GM18951 (cell line): Measurements from ENCODE around the gene TATDN3.
"Not testable (repeated sequence)": the region's sequence is repeated elsewhere in the genome, so short reads cannot be mapped to it uniquely, and the experiment has no call there.

Experiments used
- POLR2A ChIP-seq: IDR thresholded peaks from 4 replicates; pipeline ENCODE4 v1.6.1; 2011; ENCODE audit warnings: mild to moderate bottlenecking; ENCODE audit not compliant: insufficient read length, insufficient read depth; ENCODE audit errors: extremely low read depth
- in situ Hi-C: fragments of 300-500 bp; cut with MboI; formaldehyde crosslinking; loops from one replicate; pipeline ENCODE4 v1.12.0; 2022; ENCODE audit warnings: low sequenced_read_pairs, mixed read lengths, inconsistent platforms; ENCODE audit not compliant: unreplicated experiment

TATDN3 gene

GRCh38 chr1:212791676-212792395 lies at the start of gene TATDN3, which contains the start of gene NSL1:
Gene TATDN3, plus strand, starts transcription at chr1:212791894. Its CDS starts 28 bp downstream, at chr1:212791922.
Gene NSL1, minus strand, starts transcription at chr1:212791777. Its CDS starts 14 bp downstream, at chr1:212791763.
- peak; percentile 92 for TF ChIP-seq POLR2A
- in situ Hi-C loops: no loop called here

DNA sequence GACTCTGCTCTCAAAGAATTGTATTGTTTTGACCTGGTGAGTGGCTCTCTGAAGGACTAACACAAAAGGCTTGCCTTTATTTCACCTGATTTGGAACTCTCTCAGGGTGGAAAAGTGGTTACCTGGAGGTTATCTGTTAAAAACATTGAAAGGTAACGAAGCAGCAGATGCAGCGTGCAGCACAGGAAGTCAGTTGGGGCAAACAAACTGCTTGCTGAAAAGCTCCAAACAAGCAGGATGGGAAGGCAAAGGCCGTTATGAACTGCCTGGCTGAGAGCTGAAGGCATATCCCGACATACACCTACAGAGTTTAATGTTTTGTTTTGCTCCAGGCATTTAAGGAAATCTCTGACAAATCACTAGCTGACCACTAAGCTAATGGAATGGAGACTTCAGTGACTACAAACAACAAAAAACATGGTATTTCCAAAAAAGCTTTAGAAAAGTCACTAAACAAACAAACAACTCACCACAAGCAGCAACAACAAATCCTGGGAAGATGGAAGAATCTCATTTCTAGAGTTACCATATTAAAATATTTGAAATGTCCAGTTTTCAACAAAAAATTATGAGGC lies 47.7 kb upstream of the TATDN3 start:
- TF ChIP-seq POLR2A: no peak
- in situ Hi-C loops: no loop called here

GRCh38 chr1:212745303-212745702 lies 46.4 kb upstream of the TATDN3 start:
- in situ Hi-C loops: no loop called here
- TF ChIP-seq POLR2A: no peak

DNA sequence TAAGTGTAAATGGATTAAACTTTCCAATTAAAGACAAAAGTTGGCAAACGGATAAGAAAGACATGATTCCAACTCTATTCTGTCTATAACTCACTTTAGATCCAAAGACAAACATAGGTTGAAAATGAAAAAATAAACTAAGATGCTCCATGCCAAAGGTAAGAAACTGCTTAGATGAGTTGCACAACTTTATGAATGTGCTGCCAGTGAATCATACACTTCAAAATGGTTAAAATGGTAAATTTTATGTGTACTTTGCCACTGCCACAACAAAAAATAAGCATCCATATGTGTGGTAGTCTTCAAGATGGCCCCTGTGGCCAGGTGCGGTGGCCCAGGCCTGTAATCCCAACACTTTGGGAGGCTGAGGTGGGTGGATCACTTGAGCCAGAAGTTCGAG lies 45.1 kb upstream of the TATDN3 start:
- no peak for TF ChIP-seq POLR2A
- in situ Hi-C loops: no loop called here

DNA sequence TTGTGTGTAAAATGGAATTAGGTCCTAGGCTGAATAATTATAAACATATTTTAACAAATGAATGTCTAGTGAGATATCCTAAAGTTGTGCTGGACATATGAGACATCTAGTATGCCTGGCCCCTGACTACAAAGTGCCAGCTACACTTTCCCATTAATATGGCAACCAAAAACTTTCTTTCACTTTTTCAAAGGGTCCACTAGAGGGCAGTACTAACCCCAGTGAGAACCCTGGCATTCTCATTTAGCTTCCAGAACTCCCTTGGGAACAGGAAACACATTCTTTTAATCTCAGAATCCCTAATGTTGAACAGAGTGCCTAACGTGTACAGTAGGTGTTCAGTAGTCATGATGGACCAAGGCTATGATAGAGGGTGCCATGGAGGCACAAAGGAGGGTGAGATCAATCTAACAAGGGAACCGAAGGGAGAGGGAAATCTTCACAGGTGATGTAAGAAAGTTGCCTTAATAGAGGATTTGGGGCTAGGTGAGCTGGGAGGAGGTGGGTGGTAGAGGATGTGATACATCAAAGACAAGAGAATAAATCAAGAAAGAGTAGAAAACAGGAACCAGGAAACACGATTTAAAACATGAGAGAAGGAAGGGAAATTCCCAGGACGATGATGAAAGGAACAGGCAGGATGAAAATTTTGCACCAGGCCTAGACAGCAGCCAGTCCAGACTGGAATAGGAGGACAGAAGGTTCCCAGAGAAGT lies 41.7 kb upstream of the TATDN3 start:
- in situ Hi-C loops: no loop called here

GRCh38 chr1:212752252-212752933 lies 39.3 kb upstream of the TATDN3 start:
- no peak for TF ChIP-seq POLR2A
- in situ Hi-C loops: no loop called here

More for the DNA sequence above, 41.7 kb upstream of the TATDN3 start:
- TF ChIP-seq POLR2A: no peak

- in situ Hi-C loops: no loop called here
- TF ChIP-seq POLR2A: no peak
These were observed 38.7 kb upstream of the TATDN3 start for GRCh38 chr1:212752934-212753497.

DNA sequence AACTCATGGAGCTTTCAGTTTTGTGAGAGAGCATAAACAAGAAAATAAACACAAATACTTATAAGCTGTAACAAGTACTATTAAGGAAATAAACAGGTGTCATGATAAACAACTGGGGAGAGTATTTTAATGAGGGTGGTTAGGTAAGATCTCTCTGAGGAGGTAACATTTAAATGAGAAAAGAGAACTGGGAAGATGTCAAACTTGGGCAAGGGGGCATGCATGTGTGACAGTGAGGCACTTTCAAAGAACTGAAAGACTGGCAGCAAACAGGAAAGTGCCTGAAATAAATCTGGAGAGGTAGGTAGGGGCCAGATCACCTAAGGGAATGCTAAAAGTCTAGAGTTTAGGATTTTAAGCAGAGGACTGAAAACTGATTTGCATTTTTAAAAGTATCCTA lies 37.9 kb upstream of the TATDN3 start:
- in situ Hi-C loops: no loop called here
- TF ChIP-seq POLR2A: no peak

DNA sequence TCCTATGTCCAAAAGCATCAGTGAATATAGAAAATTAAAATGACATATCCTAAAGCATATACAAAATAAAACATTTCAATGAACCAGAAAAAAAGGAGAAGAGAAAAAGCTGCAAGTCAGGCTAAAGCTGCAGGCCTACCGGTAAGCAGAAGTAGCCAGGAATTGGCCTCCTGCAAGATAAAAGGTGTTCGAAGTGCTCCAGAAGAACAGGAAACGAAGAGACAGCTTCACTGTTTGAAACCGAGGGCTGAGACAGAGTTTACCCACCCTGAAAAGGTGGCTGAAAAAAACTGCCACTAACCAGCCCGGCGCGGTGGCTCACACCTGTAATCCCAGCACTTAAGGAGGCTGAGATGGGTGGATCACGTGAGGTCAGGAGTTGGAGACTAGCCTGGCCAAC lies 37.5 kb upstream of the TATDN3 start:
- in situ Hi-C loops: no loop called here
- no peak for TF ChIP-seq POLR2A

GRCh38 chr1:212754680-212755079 lies 37.0 kb upstream of the TATDN3 start:
- in situ Hi-C loops: no loop called here
- TF ChIP-seq POLR2A: no peak

- TF ChIP-seq POLR2A: no peak
- in situ Hi-C loops: no loop called here
These were observed 32.0 kb upstream of the TATDN3 start for GRCh38 chr1:212759683-212760082.

- in situ Hi-C loops: no loop called here
- no peak for TF ChIP-seq POLR2A
These were observed 31.4 kb upstream of the TATDN3 start for GRCh38 chr1:212760126-212760823.

- in situ Hi-C loops: no loop called here
- no peak for TF ChIP-seq POLR2A
These were observed 29.5 kb upstream of the TATDN3 start for GRCh38 chr1:212762234-212762633.

DNA sequence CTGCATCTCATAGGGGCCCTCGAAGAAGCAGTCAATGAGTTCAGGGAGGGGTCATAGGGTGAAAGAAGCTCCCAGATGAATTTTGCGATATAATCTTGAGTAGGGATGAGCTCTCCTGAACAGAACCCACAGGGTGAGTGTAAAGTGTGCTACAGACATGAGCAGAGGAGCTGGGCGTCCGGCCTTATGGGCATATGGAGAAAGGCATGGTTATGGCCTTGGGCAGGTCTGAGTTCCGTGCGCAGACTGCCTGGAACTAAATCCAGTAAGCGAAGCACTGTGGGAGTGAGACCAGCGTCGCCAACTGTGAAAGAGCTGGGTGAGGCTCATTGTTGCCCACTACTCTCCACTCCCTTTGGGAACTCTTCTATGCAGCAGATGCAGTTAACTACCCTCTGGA lies 28.9 kb upstream of the TATDN3 start:
- TF ChIP-seq POLR2A: no peak
- in situ Hi-C loops: no loop called here

DNA sequence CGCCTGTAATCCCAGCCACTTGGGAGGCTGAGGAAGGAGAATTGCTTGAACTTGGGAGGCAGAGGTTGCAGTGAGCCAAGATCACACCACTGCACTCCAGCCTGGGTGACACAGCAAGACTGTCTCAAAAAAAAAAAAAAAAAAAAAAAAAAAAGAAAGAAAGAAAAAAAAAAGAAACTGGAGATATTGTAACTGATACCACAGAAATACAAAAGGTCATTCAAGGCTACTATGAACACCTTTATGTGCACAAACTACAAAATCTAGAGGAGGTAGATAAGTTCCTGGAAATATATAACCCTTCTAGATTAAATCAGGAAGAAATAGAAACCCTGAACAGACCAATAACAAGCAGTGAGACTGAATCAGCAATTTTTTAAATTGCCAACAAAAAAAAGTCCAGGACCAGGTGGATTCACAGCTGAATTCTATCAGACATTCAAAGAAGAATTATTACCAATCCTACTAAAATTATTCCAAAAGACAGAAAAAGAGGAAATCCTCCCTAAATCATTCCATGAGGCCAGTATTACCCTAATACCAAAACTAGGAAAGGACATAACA lies 26.9 kb upstream of the TATDN3 start:
- in situ Hi-C loops: not testable (repeated sequence)

GRCh38 chr1:212766825-212767224 lies 24.9 kb upstream of the TATDN3 start:
- in situ Hi-C loops: not testable (repeated sequence)
